Ureter (tissue), 1 donor: ENCODE results near the gene CEBPA. TPM values are rescaled to one million over a fixed set of nuclear protein-coding genes. Genes with fewer than 3 reads are reported as not detected.
"Not testable (repeated sequence)": the region's sequence is repeated elsewhere in the genome, so short reads cannot be mapped to it uniquely, and the experiment has no call there.

Experiments
- DNase-seq: peaks from one replicate; pipeline ENCODE4 v3.0.0-alpha.2; 2020; ENCODE audit warnings: low spot score
- total RNA-seq: library from RNA; stranded (reverse); gene quantifications from one replicate; pipeline ENCODE4 v1.2.4, GENCODE V29; 2023
- donor health status: DM: yes; HTN: yes; CAD: no.

CEBPA gene
- total RNA-seq, 1 donor from 2014 or later, result 34.1 TPM

- DNase-seq, result no peak
Measured at GRCh38 chr19:33324628-33325027, 22.3 kb upstream of the CEBPA start.

GRCh38 chr19:33323093-33323820 is 20.9 kb upstream of the CEBPA start:
- DNase-seq, result no peak

DNA sequence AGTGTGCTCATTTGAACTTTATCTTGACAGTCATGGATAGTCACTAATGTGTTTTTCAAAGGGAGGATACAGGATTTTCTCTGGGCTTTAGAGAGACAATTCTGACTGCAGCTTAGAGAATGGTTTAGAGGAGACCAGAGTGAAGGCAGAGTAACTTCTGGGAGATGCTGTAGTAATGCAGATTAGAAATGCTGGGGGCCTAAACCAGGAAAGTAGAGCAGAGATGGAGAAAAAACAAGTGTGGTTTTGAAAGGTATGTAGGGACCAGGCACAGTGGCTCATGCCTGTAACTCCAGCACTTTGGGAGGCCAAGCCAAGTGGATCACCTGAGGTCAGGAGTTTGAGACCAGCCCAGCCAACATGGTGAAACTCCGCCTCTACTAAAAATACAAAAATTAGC is 18.3 kb upstream of the CEBPA start:
- DNase-seq, result no peak

DNA sequence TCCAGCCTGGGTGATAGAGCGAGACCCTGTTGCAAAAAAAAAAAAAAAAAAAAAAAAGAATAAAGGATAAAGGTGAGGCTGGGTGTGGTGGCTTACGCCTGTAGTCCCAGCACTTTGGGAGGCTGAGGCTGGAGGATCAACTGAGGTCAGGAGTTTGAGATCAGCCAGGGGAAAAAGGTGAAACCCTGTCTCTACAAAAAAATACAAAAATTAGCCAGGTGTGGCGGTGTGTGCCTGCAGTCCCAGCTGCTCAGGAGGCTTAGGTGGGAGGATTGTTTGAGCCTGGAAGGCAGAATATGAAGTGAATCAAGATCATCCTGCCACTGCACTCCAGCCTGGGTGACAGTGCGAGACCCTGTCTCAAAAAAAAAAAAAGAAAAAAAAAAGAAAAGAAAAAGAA is 15.7 kb upstream of the CEBPA start:
- not testable (repeated sequence) for DNase-seq

GRCh38 chr19:33317517-33317916 is 15.2 kb upstream of the CEBPA start:
- no peak for DNase-seq

DNA sequence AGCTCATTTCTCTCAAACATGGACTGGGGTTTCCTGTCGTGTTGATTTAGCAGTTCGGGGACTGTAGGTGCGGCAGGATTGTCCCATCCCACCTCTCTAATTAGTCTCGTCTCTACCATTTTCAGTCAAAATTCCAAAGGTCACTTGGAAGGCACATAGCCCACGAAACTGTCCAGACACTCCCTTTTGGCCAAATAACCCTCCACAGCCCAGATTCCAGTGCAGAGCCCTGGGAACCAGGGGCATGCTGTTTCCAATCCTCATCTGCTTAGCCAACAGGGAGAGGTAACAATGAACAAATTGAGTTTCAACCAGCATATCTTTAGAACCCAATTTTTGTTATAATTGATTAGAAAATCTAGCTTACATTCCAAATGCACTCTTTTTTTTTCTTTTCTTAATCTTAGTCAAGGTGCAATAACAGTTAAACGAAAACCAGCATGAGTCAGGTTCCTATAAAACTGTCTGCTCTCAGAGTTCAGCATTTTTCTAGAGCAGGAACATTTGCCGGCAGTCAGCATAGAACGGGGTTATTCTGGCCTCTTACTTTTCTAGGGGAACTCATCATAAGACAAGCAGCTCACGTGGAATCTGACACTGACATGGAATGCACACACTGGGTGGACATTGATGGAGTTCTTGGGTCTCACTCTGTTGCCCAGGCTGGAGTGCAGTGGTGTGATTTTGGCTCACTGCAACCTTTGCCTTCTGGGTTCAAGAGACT is 14.4 kb upstream of the CEBPA start:
- no peak for DNase-seq

DNA sequence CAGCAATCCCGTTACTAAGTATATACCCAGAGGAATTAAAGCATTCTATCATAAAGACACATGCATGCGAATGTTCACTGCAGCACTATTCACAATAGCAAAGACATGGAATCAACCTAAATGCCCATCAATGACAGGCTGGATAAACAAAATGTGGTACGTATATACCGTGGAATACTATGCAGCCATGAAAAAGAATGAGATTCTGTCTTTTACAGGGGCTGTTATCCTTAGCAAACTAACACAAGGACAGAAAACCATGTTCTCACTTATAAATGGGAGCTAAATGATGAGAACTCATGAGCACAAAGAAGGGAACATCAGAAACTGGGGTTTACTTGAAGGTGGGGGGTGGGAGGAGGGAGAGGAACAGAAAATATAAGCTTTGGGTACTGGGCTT is 10.5 kb upstream of the CEBPA start:
- not testable (repeated sequence) for DNase-seq

DNA sequence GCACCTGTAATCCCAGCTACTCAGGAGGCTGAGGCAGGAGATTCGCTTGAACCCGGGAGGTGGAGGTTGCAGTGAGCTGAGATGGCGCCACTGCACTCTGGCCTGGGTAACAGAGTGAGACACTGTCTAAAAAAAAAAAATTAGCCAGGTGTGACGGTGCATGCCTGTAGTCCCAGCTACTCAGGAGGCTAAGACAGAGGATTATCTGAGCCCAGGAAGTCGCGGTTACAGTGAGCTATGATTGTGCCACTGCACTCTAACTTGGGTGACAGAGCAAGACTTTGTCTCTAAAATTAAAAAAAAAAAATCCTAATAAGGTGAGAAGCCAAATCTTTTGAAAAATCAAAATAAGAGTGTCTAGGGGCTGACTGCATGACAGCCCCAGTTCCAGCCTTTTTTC is 9.7 kb upstream of the CEBPA start:
- no peak for DNase-seq

DNA sequence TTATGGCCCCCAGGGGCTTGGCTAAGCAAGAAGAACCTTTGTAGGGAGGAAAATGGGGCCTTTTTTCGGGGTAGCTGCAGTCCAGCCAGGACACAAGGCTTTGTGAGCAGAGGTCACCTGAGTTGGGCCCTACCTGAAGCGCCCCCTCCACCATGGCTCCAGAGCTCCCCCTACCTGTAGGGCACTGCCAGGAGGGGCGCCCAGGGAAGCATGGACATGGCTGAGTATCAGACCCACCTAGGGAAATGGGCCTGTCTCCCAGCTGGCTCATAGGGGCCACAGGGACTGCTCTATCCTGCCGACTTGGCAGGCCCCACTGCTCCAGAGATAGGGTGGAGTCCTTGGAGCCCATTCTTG is 9.0 kb upstream of the CEBPA start:
- DNase-seq, result no peak

DNA sequence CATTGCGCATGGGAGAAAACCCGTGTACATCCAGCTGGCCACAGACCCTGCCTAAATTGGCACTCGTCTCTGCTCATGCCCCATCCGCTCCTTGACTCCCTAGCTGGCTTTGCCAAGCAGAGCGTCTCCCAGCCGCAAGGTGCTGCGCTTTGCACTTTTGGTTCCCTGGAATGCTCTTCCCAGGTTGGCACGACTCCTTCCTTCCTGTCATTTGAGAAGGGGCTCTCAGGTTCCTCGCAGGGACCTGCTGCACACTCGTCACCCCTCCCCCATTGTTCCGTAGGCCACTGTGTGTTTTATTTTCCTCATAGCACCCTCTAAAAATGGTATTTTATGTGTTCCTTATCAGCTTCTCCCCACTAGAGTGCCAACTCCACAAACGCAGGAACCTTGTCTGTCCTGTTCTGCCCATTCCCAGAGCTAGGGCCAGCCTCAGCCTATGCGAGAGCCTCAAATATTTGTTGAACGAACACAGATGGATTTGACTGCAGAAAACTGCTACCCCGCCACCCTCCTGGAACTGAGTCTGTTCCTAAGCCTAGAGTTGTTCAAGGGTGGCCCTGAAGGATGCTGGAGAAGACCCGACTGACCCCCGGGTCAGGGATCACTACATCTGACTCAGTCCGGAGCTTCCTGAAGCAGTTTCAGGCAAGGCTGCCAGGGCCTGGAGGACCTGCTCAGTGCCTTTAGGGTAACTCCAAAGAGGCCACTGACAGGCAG is 8.4 kb upstream of the CEBPA start:
- DNase-seq, result peak; percentile 61

DNA sequence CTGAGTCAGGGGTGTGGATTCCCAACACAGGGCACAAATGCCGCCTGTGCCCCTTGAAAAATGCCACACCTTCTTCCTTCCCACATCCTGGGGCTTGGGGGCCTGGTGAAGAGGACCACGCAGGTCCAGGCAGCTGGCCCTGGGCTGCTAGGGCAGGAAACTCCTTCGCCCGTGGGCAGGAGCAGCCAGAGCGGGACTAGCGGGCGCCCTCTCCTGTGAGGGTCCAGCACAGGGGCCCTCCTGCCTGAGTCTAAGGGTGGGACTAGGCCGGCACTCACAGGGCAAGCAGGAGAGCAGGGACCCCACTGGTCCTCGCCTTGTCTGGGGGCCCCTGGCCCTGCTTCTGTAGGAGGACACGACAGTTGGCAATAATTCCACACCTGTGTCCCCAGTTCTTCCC is 7.5 kb upstream of the CEBPA start:
- no peak for DNase-seq

DNA sequence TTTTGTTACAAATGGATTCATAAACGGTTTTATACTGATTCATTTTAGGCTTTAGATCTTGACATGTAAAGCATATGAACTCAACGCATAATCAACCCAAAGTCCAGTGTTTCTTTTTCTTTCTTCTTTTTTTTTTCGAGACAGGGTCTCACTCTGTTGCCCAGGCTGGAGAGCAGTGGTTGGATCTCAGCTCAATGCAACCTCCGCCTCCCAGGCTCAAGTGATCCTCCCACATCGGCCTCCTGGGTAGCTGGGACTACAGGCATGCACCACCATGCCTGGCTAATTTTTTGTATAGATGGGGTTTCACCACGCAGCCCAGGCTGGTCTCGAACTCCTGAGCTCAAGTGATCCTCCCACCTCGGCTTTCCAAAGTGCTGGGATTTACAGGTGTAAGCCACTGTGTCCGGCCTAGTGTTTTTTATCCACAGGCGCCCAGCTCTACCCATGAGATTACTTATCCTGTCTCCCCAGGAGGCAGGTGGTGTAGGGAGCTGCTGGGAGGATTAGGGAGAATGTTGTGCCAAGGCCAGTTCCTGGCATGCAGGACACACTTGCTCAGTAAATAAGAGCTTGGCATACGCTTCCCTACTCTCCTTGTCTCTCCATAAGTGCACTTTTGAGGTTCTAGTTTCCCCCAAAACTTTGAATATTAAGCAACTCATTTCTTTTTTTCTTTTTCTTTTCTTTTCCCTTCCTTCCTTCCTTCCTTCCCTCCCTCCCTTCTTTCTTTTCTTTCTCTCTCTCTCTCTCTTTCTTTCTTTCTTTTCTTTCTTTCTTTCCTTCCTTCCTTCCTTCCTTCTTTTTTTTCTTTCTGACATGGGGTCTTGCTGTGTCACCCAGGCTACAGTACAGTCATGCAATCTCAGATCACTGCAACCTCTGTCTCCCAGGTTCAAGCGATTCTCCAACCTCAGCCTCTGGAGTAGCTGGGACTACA is 4.8 kb upstream of the CEBPA start:
- DNase-seq, result peak; percentile 33

GRCh38 chr19:33306191-33306590 is 3.9 kb upstream of the CEBPA start:
- peak; percentile 37 for DNase-seq

- no peak for DNase-seq
Measured at GRCh38 chr19:33304760-33305647, 2.7 kb upstream of the CEBPA start.

- DNase-seq, result no peak
Measured at GRCh38 chr19:33304371-33304759, 2.0 kb upstream of the CEBPA start.

DNA sequence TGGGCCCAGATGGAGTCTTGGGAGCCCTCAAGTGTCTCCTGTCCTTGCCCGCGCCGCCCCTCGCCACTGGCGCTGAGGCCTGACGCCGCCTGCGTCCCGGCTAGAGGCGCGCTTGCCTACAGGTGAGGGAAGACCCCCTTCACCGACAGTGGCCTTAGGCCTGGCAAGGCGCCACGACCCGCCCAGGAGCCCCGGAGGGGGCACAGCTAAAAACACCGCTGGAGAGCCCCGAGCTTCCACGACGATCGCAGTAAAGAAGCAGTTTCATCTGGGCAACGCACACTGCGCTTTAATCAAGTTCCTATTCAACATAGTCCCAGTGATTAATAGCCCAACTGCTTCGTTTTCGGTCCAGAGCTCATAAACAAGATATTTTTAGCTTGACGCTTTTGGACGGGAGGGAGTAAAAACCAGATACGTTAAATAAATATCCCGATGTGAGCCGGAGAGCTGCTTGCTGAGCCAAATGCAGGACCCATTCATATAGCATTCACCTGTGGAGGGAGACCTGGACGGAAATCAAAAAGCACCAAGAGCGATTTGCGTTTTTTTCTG is 1.5 kb upstream of the CEBPA start:
- DNase-seq, result no peak

DNA sequence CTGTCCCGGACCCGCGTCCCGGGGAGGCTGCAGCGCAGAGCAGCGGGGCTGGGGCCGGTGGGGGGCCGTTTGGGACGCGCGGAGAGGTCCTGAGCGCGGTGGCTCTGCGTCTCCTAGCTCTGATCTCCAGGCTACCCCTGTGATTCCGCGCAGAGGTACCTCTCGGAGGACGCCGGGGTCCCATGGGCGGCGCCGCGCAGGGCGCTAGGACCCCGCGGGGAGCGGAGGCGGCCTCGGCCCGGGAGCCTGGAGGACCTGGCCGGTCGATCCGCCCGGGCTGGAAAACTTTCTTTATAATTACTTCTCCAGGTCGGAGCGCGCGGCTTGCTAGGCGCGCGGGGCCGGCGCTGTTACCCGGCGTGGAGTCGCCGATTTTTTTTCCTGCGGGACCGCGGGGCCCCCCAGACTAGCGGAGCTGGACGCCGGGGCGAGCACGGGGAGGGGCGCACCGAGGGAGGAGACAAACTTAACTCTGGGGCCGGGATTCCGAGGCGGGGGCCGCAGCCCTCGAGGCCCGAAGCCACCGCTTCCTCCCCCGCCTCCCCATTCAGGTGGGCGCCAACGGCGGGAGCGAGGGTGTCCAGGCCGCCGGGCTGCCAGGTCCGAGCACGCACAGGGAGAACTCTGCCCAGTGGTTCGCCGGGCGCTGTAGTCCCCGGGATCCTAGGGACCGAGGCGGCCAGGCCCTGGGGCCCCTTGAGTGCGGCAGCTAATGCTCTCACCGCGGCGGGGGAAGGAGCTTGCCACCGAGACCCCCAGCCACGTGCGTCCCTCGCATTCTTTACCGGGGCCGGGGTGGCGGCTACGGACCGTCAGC is 848 bp upstream of the CEBPA start:
- peak; percentile 50 for DNase-seq

- no peak for DNase-seq
Measured at GRCh38 chr19:33301900-33302174, 497 bp downstream of the CEBPA start.

GRCh38 chr19:33301144-33301899 is 1.0 kb downstream of the CEBPA start:
- no peak for DNase-seq
